Fibroblast of skin of abdomen (primary cell): ENCODE data around the gene ZNF787.

Experiments used
- DNase-seq: peaks from one replicate; pipeline ENCODE4 v3.0.0-alpha.2; 2013

The ZNF787 gene

DNA sequence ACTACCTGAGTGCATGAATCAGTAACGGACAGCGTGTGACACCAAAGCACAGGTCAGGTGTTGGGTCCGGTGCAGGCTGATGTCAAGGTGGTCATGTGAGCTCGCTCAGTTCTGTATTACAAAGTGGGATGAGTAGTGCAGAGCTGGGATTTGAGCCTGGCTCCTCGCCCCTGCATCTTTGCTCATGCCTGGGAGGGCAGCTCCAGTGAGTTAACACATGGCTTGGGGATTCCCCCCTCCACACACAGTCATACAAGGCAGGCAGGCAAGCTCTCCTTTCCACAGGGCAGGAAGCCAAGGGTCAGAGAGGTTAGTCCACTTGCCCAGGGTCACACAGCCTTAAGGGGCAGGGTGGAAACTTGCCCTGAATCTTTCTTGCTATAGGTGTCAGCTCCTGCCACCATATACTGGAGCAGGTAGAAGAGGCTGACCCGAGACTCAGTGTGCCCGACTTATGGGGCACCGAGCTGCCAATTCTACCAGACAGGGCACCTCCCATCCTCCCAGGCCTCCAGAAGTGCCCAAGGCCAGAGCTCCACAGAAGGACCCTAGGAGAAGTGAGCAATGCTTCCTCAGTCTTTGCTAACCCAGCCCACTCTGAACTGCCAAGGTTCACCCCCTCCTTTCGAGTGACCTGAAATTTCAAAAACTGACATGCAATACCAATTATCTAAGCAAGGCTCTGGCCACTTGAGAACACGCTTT is 35.4 kb downstream of the ZNF787 start:
- no peak for DNase-seq

DNA sequence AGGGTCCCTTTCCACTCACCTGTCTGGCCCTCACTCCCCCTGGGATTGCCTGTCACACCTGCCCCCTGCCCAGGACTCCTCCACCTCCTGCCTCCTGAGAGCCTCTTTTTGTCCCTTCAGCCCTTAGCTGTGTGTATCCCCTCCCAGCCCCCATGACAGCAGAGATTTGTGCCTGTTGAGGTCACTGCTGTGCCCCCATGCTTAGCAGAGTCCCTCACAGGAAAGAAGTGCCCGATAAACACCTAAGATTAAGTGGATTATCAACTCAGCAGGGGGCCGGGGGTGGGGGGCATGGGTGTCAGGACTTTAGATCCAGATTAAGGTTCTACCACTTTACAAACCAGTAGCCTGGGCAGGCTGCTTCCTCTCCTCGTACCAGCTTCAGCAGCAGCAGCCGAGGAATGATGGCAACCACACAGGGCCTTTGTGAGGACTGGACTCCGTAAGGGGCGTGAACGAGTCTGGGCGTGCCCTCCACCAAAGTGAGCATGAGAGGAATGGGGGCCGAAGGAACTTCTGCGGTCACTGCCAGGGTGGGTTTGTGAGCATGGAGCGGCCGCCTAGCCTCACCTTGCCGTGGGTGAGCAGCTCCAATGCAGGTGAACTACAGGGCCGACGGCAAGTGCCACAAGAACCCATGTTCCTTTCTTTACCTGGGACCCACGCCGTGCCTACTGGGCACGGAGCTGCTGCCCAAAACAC is 36.1 kb downstream of the ZNF787 start:
- DNase-seq = no peak

DNA sequence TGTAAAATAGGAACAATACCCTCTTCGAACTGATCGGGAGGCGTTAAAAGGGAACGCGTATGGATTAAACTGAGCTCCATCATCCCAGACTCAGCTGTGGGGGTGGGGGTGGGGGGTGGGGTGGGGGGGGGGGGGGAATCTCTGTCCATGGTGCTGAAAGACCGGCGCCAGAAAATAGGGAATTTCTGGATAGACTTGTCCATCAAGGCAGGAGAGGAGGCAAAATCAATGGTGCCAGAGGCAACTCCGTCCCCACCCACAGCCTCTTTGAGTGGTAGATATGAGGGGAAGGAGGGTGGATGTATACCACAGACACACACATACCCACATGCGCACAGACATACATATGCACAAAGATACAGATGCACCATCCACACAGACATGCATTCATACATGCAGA is 37.4 kb downstream of the ZNF787 start:
- no peak for DNase-seq

DNA sequence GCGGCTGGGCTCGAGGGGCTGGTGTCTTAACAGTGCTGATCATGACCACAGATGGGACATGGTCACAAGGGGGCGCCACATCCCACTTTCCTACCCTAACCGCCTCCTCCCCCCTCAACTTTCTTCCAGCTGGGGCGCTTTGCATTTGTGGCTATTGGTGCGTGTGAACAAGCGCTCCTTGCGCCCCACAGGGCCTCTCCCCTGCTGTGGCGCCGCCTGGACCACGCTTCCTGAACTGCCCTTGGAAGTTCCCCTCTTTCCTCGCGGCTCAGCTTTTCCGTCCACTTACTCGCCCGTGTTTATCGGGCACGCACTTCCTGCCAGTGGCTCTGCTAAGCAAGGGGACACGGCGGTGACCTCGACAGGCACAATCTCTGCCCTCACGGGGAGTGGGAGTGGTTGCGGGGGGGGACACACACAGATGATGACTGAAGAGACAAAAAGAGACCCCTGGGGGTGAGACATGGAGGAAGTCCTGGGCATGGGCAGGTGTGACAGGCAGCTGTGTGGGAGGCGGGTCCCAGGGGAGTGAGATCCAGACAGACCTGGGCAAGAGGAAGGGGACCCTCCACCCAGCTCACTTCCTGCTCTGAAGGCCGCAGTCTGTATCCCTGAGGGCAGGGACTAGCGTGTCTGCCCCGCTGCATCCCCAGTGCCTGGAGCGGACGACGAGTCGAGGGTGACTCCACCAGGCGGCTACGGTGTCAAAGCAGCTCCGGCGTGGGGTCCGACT is 40.3 kb downstream of the ZNF787 start:
- DNase-seq = peak; percentile 76

DNA sequence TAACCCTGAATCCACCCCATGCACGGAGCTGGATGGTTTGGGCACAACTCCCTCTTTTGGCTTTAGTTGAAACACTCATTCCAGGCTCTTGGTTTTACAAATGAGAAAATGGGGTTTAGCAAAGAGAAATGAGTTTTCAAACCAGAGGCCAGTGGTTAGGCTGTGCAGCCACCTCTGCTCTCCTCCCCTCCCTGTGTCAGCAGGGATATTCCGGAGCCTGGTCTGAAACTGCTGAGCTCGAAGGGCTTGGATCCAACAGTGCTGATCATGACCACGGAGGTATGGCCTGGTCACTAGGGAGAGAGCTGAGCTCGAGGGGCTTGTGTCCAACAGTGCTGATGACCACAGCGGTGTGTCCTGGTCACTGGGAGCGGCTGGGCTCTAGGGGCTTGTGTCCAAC is 41.5 kb downstream of the ZNF787 start:
- no peak for DNase-seq

DNA sequence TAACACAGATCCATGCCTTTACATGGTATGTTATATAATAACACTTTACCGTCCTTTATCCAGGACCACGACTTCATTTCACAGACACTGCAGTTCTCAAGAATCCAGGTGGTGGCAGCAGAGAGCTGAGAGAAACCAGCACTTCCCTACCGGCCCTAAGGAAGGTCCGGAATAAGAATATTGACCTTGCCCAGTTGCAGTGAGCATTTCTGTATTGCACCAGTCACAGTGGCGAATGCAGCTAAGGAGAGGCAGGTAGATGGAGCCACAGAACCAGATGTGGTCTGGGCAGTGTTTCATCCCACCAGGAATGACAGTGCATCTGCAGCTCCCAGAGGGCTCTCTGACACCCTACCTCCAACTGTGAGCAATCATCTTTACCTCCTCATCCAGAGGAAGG is 44.6 kb downstream of the ZNF787 start:
- DNase-seq = peak; percentile 30

DNA sequence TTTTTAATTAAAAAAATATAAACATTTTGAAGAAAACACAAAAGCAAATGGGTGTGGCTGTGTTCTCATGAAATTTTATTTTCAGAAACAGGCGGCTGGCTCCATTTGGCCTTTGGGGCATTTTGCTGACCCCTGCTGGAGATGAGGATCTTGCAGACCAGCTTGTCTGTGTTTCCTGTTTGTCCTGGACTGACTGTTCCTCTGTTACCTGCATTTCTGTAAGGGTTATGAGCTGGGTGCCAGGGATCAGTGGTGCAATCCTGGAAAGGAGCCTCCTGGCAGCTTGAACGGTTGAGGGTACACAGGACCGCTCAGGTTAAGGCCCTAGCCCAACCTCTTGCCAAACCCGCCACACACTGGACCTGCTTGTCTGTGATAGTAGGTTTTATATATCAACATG is 49.9 kb downstream of the ZNF787 start:
- no peak for DNase-seq

DNA sequence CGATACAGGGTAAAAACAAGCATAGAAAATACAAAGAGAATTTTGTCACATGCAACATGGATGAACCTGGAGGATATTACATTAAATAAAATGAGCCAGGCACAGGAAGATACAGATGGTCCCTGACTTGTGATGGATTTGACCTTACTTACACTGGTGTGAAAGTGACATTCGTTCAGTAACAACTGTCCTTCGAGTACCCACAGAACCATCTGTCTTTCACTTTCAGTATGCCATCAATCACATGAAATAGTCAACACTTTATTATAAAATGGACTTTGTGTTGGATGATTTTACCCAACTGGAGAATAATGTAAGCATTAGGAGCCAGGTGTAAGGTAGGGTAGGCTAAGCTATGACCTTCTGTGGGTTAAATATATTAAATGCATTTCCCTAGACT is 51.5 kb downstream of the ZNF787 start:
- DNase-seq = no peak

DNA sequence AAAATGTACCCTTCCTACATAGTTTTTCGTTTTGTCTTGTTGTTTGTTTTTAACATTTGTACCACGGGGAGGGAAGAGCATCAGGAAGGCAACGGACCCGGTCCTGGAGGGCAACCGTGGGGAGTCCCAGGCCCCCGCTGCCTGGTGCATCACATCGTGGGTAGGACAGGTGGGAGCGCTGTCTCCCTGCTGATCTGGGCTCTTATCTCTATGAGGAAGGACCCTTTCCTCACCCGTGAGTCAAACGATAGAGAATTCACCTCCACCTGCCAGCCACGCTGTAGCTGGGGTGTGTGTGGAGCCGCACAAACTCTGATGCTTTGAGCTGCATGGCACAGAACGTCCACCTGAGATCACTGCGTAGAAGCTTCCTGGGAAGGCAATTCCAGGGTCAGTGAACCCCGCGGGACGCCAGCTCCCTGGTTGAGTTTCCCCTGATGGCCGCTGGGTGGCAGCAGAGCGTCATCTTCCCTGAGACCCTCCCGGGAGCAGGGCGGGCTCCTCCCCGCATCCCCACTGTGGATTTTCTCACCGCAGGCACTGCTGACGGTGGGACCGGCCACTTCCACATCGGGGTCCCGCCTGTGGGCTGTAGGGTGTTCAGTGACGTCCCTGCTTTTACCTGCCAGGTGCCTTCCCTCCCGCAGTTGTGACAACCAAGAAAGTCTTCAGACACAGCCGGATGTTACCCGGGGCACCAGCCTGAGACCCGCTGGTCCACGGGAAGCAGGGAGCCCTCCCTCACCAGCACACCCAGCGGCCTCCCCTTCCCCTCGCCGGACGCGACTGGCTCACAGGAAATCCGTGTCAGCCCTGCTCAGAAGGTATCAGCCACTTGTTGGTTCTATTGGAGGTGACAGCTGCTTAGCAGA is 54.7 kb downstream of the ZNF787 start:
- peak; percentile 39 for DNase-seq

DNA sequence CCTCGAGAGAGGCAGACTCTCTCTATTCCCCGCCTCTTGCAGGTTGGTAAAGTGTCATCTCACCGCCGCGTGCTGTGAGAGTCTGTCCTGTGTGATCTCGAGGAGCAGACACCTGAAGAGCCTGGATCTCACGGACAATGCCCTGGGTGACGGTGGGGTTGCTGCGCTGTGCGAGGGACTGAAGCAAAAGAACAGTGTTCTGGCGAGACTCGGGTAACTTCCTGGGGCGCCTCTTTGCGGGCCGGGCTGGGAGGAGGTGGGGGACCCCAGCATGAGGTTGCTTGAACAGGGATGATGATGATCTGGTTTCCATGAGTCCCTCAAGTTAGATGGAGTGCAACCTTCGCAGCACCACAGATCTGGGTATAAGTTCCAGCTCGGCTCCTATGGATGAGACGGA is 67.5 kb downstream of the ZNF787 start:
- no peak for DNase-seq
